ENCODE data around the gene UTP18.
A peak's percentile ranks its signal among the peaks of the same experiment; 100 is the strongest.
"Not testable (repeated sequence)": the region's sequence is repeated elsewhere in the genome, so short reads cannot be mapped to it uniquely, and the experiment has no call there.

UTP18 gene

DNA sequence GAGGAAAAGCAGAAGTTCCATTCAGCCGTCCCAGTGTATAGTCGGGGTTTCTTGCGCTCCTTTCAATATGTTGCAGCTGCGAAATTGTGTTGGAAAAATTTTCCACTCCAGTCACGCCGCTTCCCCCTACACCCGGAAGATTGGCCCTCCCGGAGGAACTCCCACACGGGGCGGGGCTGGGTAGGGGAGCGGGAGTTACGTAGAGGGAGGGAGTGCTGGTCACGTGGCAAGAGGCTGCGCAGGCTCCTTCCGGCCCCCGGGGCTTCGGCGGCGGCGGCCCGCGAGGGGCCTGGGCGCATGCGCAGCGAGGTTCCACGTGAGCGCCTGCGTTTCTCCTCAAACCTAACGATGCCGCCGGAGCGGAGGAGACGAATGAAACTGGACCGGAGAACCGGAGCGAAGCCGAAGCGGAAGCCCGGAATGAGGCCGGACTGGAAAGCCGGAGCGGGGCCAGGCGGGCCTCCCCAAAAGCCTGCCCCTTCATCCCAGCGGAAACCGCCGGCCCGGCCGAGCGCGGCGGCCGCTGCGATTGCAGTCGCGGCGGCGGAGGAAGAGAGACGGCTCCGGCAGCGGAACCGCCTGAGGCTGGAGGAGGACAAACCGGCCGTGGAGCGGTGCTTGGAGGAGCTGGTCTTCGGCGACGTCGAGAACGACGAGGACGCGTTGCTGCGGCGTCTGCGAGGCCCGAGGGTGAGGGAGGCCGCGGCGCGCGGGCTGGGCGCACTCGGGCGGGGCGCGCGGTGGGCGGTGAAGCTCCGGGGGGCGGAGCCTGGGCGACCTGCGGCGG lies at the start of gene UTP18:
Gene UTP18 (plus strand): TSS at position 310 of the 787 bp plus-strand sequence. CDS start 39 bp downstream, at position 349.
- peak; percentile 87 for DNase-seq (ENCODE audit: low read depth, low spot score)
- TF ChIP-seq, protein P1, sequence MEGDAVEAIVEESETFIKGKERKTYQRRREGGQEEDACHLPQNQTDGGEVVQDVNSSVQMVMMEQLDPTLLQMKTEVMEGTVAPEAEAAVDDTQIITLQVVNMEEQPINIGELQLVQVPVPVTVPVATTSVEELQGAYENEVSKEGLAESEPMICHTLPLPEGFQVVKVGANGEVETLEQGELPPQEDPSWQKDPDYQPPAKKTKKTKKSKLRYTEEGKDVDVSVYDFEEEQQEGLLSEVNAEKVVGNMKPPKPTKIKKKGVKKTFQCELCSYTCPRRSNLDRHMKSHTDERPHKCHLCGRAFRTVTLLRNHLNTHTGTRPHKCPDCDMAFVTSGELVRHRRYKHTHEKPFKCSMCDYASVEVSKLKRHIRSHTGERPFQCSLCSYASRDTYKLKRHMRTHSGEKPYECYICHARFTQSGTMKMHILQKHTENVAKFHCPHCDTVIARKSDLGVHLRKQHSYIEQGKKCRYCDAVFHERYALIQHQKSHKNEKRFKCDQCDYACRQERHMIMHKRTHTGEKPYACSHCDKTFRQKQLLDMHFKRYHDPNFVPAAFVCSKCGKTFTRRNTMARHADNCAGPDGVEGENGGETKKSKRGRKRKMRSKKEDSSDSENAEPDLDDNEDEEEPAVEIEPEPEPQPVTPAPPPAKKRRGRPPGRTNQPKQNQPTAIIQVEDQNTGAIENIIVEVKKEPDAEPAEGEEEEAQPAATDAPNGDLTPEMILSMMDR (IDR thresholded peaks at IDR 0.05; ENCODE audit: insufficient read depth, low read length, missing control alignments): no peak
- H3K4me3 ChIP-seq (ENCODE audit: low read depth, low read length): peak within 1 kb of the TSS; percentile 82
- POLR2A ChIA-PET: no interaction called here
- CTCF ChIA-PET: no interaction called here

DNA sequence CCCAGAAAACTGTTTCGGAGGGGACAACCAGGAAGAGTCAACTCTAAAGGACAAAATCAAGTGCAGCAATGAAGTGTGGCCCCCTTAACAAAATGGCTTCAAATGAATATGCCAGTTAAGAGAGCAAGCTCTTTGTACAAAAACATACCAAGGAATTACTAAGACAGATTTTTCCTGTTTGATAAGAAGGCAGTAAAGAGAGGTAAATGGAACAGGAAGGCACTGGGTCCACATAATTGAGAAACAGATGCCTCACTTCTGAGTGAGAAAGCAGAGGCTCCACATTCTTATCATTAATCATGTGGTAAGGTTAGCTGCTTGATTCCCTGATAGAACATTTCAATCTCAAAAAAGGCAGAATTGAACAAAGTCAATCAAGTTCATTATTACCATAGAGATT lies 45.4 kb upstream of the UTP18 start:
- CTCF ChIA-PET: interaction anchor here (0.9 kb wide), 1 partner anchor 84 kb away, joined by 3 read pairs; no protein-coding TSS in a partner anchor
- TF ChIP-seq, protein P1 (IDR thresholded peaks at IDR 0.05; ENCODE audit: insufficient read depth, low read length, missing control alignments): no peak
- H3K4me3 ChIP-seq (ENCODE audit: low read depth, low read length): no peak overlapping the region
- DNase-seq (ENCODE audit: low read depth, low spot score): no peak
- POLR2A ChIA-PET: no interaction called here

DNA sequence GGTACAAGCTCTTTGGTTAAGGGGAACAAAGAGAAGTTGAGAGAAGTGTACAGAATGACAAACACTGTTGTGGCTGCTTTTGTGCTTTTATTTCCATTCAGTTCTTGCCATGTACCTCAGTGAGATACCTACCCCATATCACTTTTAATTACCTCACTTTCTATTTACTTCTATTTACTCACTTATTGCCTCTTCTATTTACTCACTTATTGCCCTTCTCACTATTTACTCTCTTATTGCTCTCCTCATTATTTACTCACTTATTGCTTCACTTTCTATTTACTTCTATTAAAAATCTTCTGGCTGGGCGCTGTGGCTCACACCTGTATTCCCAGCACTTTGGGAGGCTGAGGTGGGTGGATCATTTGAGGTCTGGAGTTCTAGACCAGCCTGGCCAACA lies 42.4 kb upstream of the UTP18 start:
- DNase-seq (ENCODE audit: low read depth, low spot score): no peak
- CTCF ChIA-PET: no interaction called here
- POLR2A ChIA-PET: no interaction called here
- TF ChIP-seq, protein P1 (IDR thresholded peaks at IDR 0.05; ENCODE audit: insufficient read depth, low read length, missing control alignments): no peak
- no peak overlapping the region for H3K4me3 ChIP-seq (ENCODE audit: low read depth, low read length)

DNA sequence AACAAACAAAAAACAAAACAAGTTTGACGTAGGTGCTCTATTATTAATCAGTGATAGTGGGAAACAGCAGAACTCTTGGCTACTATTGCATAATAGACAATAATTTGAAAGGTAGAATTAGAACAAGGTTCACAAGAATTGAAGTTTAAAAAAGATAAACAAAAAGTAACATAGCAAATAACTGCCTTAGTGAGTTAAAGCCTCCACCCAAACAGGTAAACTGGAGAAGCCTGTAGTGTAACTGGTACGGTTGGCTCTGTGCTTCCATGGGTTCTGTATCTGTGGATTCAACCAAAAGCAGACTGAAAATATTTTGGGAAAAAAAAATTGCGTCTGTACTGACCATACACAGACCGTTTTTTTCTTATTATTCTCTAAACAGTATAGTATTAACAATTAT lies 39.0 kb upstream of the UTP18 start:
- ChIA-PET CTCF (no interaction called here), POLR2A (no interaction called here)
- TF ChIP-seq, protein P1 (IDR thresholded peaks at IDR 0.05; ENCODE audit: insufficient read depth, low read length, missing control alignments): no peak
- no peak overlapping the region for H3K4me3 ChIP-seq (ENCODE audit: low read depth, low read length)
- DNase-seq (ENCODE audit: low read depth, low spot score): no peak

DNA sequence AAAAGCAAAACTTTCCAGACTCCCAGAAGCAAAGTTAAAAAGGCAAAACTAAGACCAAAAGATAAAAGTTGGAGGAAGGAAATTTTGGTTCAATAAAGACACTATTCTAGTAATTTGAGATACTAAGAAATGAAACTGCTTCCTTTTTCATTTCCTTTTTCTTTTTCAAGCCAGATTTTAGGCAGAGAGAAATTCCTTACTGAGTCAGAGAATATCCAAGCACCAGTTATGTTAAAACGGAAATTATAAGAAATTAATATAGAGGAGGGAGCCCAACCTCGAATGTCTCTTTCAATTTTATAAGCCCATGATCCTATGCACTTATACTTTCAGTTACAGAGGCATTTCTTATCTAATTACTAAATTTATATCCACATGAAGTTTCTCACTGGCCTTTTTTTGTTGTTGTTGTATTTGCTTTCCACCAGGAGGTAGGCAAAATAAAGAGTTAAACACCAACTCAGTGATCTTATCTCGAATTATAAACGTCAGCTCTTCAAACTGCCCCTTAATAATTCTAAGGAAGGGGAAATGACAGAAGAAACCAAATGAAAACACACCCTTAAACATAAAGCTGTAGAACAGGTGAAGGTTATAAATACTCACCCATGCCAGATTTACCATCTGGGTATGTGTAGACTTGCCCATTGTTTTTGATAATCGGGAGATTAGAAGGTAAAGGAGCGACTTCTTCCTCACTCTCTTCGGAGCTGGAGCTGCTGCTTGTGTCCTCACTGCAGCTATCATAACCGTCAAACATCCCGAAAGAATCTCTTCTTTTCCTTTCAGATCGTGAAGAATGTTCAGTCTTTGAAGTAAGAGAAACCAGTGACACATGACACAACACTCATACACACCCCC lies 35.7 kb upstream of the UTP18 start:
- CTCF ChIA-PET: no interaction called here
- POLR2A ChIA-PET: no interaction called here
- no peak overlapping the region for H3K4me3 ChIP-seq (ENCODE audit: low read depth, low read length)

DNA sequence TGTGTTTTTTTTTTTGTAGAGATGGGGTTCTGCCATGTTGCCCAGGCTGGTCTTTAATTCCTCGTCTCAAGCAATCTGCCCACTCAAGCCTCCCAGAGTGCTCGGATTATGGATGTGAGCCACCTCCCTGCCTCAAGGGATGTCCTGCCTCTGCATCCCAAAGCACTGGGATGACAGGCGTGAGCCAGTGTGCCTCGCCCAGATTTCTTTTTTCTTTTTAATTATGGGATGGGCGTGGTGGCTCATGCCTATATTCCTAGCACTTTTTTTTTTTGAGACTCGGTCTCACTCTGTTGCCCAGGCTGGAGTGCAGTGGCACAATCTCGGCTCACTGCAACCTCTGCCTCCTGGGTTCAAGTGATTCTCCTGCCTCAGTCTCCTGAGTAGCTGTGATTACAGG lies 34.8 kb upstream of the UTP18 start:
- POLR2A ChIA-PET; H3K4me3 ChIP-seq (ENCODE audit: low read depth, low read length); CTCF ChIA-PET; DNase-seq (ENCODE audit: low read depth, low spot score): not testable (repeated sequence)

More for the DNA sequence above, 35.7 kb upstream of the UTP18 start:
- no peak for DNase-seq (ENCODE audit: low read depth, low spot score)
- TF ChIP-seq, protein P1 (IDR thresholded peaks at IDR 0.05; ENCODE audit: insufficient read depth, low read length, missing control alignments): no peak

All from AG04449 (cell line).